GM19455 (cell line): ENCODE data around the gene PSMB10.

Experiments
- ATAC-seq: cut with Tn5 transposase; IDR thresholded peaks from one replicate; pipeline ENCODE4 v1.9.1; 2021; ENCODE audit not compliant: unreplicated experiment

PSMB10 gene

GRCh38 chr16:67963662-67964321 lies 27.1 kb upstream of the PSMB10 start:
- ATAC-seq, result no peak

- no peak for ATAC-seq
These were observed 26.6 kb upstream of the PSMB10 start for GRCh38 chr16:67963292-67963661.

- no peak for ATAC-seq
These were observed 25.5 kb upstream of the PSMB10 start for GRCh38 chr16:67962135-67962534.

GRCh38 chr16:67961551-67961957 lies 24.9 kb upstream of the PSMB10 start:
- no peak for ATAC-seq

- ATAC-seq, result no peak
These were observed 23.1 kb upstream of the PSMB10 start for GRCh38 chr16:67959536-67960329.

- ATAC-seq, result no peak
These were observed 21.0 kb upstream of the PSMB10 start for GRCh38 chr16:67957622-67958021.

GRCh38 chr16:67954421-67955196 lies 18.0 kb upstream of the PSMB10 start:
- no peak for ATAC-seq

- ATAC-seq, result no peak
These were observed 17.2 kb upstream of the PSMB10 start for GRCh38 chr16:67953641-67954375.

GRCh38 chr16:67951485-67951884 lies 14.8 kb upstream of the PSMB10 start:
- ATAC-seq, result no peak

- ATAC-seq, result no peak
These were observed 13.7 kb upstream of the PSMB10 start for GRCh38 chr16:67950335-67950843.

GRCh38 chr16:67949645-67950044 lies 13.0 kb upstream of the PSMB10 start:
- no peak for ATAC-seq

- ATAC-seq, result no peak
These were observed 11.4 kb upstream of the PSMB10 start for GRCh38 chr16:67948015-67948414.

- ATAC-seq, result no peak
These were observed 10.4 kb upstream of the PSMB10 start for GRCh38 chr16:67946966-67947558.

- no peak for ATAC-seq
These were observed 9.5 kb upstream of the PSMB10 start for GRCh38 chr16:67946128-67946569.

GRCh38 chr16:67945392-67945933 lies 8.8 kb upstream of the PSMB10 start:
- ATAC-seq, result no peak

GRCh38 chr16:67944690-67945391 lies 8.2 kb upstream of the PSMB10 start:
- no peak for ATAC-seq

GRCh38 chr16:67943619-67944504 lies 7.2 kb upstream of the PSMB10 start, which contains the start of gene LCAT:
TSS of gene LCAT (minus strand) at chr16:67944120. CDS start at chr16:67944101, 19 bp downstream.
- no peak for ATAC-seq

- no peak for ATAC-seq
These were observed 6.6 kb upstream of the PSMB10 start for GRCh38 chr16:67943256-67943618.
